Measurements from ENCODE around the gene NFIA. TPM values are rescaled to one million over a fixed set of nuclear protein-coding genes. Genes with fewer than 3 reads are reported as not detected.

Gene NFIA
- total and polyA plus RNA-seq, 2 of the 13 experiments (the other 11 are each of a cell fraction or from before 2014, with no cell fraction given) = 14.7 to 28.5 TPM

DNA sequence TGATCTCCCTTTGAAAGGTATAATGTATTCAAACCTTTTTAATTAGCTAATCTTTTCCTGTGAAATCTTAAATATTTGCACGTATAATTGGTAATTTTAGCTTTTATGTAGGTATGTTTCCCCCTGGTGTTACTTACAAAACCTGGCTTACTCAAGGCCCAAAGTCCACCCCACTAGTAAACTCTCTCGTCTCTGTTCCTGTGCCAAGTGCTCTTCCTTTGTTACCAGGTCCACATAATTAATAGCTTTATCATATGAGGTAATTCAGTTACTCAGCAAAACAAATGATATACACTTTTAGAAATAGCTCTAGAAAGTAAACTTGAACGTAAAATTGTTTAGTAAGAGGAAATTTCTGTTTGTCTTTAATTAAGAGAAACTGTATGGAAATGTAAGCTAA lies 36.7 kb downstream of the NFIA start (continued):
- TF ChIP-seq, protein P1, sequence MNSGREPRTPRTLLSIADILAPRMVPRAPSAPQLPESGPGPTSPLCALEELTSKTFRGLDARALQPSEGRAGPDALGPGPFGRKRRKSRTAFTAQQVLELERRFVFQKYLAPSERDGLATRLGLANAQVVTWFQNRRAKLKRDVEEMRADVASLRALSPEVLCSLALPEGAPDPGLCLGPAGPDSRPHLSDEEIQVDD (CRISPR knock-in tag; IDR thresholded peaks at IDR 0.05; ENCODE audit: borderline replicate concordance) = no peak
- TF ChIP-seq TMF1 (CRISPR knock-in tag; IDR thresholded peaks at IDR 0.05; ENCODE audit: low read depth) (no peak), ZSCAN29 (CRISPR knock-in tag; conservative IDR thresholded peaks at IDR 0.05) (no peak), SOX6 (IDR thresholded peaks at IDR 0.05) (no peak), SOX6 (CRISPR knock-in tag; IDR thresholded peaks at IDR 0.05) (peak; percentile 86), HMG20A (CRISPR knock-in tag; IDR thresholded peaks at IDR 0.05; ENCODE audit: borderline replicate concordance) (peak; percentile 73), HDAC2 (CRISPR knock-in tag; IDR thresholded peaks at IDR 0.05) (peak; percentile 67), RARA (CRISPR knock-in tag; IDR thresholded peaks at IDR 0.05) (peak; percentile 41; the same call in 1 of the 2 replicates), TCF7L2 (IDR thresholded peaks at IDR 0.05; ENCODE audit: low read depth, low read length) (peak; percentile 58; the same call in 1 of the 2 replicates), ZKSCAN1 (IDR thresholded peaks at IDR 0.05; ENCODE audit: low read length) (no peak), NCOR1 (IDR thresholded peaks at IDR 0.05; ENCODE audit: borderline replicate concordance, low read length) (peak; percentile 80), FOSL2 (CRISPR knock-in tag; IDR thresholded peaks at IDR 0.05) (peak; percentile 73), SALL1 (CRISPR knock-in tag; IDR thresholded peaks at IDR 0.05) (peak; percentile 38; the same call in 1 of the 2 replicates), FOXO1 (CRISPR knock-in tag; IDR thresholded peaks at IDR 0.05) (peak; percentile 45; the same call in 1 of the 2 replicates), NCOA5 (CRISPR knock-in tag; IDR thresholded peaks at IDR 0.05) (no peak), ATF1 (CRISPR knock-in tag; IDR thresholded peaks at IDR 0.05) (no peak), CEBPG (CRISPR knock-in tag; IDR thresholded peaks at IDR 0.05) (peak; percentile 65; the same call in 1 of the 2 replicates), NFIC (IDR thresholded peaks at IDR 0.05; ENCODE audit: low read length) (peak; percentile 90), ZNF891 (CRISPR knock-in tag; IDR thresholded peaks at IDR 0.05) (no peak)
- TF ChIP-seq, protein P2, sequence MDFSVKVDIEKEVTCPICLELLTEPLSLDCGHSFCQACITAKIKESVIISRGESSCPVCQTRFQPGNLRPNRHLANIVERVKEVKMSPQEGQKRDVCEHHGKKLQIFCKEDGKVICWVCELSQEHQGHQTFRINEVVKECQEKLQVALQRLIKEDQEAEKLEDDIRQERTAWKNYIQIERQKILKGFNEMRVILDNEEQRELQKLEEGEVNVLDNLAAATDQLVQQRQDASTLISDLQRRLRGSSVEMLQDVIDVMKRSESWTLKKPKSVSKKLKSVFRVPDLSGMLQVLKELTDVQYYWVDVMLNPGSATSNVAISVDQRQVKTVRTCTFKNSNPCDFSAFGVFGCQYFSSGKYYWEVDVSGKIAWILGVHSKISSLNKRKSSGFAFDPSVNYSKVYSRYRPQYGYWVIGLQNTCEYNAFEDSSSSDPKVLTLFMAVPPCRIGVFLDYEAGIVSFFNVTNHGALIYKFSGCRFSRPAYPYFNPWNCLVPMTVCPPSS (IDR thresholded peaks at IDR 0.05) = no peak
- TF ChIP-seq, protein P3, sequence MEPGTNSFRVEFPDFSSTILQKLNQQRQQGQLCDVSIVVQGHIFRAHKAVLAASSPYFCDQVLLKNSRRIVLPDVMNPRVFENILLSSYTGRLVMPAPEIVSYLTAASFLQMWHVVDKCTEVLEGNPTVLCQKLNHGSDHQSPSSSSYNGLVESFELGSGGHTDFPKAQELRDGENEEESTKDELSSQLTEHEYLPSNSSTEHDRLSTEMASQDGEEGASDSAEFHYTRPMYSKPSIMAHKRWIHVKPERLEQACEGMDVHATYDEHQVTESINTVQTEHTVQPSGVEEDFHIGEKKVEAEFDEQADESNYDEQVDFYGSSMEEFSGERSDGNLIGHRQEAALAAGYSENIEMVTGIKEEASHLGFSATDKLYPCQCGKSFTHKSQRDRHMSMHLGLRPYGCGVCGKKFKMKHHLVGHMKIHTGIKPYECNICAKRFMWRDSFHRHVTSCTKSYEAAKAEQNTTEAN (CRISPR knock-in tag; conservative IDR thresholded peaks at IDR 0.05) = peak; percentile 79
- TF ChIP-seq, protein P4, sequence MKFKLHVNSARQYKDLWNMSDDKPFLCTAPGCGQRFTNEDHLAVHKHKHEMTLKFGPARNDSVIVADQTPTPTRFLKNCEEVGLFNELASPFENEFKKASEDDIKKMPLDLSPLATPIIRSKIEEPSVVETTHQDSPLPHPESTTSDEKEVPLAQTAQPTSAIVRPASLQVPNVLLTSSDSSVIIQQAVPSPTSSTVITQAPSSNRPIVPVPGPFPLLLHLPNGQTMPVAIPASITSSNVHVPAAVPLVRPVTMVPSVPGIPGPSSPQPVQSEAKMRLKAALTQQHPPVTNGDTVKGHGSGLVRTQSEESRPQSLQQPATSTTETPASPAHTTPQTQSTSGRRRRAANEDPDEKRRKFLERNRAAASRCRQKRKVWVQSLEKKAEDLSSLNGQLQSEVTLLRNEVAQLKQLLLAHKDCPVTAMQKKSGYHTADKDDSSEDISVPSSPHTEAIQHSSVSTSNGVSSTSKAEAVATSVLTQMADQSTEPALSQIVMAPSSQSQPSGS (CRISPR knock-in tag; IDR thresholded peaks at IDR 0.05) = peak; percentile 32; the same call in 1 of the 2 replicates
- TF ChIP-seq, protein P5, sequence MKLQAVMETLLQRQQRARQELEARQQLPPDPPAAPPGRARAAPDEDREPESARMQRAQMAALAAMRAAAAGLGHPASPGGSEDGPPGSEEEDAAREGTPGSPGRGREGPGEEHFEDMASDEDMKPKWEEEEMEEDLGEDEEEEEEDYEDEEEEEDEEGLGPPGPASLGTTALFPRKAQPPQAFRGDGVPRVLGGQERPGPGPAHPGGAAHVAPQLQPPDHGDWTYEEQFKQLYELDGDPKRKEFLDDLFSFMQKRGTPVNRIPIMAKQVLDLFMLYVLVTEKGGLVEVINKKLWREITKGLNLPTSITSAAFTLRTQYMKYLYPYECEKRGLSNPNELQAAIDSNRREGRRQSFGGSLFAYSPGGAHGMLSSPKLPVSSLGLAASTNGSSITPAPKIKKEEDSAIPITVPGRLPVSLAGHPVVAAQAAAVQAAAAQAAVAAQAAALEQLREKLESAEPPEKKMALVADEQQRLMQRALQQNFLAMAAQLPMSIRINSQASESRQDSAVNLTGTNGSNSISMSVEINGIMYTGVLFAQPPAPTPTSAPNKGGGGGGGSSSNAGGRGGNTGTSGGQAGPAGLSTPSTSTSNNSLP (IDR thresholded peaks at IDR 0.05; ENCODE audit: low read depth, low read length) = peak; percentile 93
- TF ChIP-seq, protein P6, sequence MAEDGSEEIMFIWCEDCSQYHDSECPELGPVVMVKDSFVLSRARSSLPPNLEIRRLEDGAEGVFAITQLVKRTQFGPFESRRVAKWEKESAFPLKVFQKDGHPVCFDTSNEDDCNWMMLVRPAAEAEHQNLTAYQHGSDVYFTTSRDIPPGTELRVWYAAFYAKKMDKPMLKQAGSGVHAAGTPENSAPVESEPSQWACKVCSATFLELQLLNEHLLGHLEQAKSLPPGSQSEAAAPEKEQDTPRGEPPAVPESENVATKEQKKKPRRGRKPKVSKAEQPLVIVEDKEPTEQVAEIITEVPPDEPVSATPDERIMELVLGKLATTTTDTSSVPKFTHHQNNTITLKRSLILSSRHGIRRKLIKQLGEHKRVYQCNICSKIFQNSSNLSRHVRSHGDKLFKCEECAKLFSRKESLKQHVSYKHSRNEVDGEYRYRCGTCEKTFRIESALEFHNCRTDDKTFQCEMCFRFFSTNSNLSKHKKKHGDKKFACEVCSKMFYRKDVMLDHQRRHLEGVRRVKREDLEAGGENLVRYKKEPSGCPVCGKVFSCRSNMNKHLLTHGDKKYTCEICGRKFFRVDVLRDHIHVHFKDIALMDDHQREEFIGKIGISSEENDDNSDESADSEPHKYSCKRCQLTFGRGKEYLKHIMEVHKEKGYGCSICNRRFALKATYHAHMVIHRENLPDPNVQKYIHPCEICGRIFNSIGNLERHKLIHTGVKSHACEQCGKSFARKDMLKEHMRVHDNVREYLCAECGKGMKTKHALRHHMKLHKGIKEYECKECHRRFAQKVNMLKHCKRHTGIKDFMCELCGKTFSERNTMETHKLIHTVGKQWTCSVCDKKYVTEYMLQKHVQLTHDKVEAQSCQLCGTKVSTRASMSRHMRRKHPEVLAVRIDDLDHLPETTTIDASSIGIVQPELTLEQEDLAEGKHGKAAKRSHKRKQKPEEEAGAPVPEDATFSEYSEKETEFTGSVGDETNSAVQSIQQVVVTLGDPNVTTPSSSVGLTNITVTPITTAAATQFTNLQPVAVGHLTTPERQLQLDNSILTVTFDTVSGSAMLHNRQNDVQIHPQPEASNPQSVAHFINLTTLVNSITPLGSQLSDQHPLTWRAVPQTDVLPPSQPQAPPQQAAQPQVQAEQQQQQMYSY (CRISPR knock-in tag; IDR thresholded peaks at IDR 0.05) = peak; percentile 77
